HCT116 (cell line): ENCODE results near the gene KLHL33. TPM values are rescaled to one million over a fixed set of nuclear protein-coding genes. Genes with fewer than 3 reads are reported as not detected.

ENCODE experiments used
- ATAC-seq: fragments of 200-7000 bp; cut with Tn5 transposase; 2 replicates; pipeline ENCODE4 v1.9.1; 2020; ENCODE audit warnings: mild to moderate bottlenecking, moderate library complexity
- BruUV-seq: library from RNA; stranded (reverse); fragments of 400-500 nt; replicated peaks from 2 replicates; lab custom pipeline; 2021; lab: Mats Ljungman, UMichigan
- CTCF ChIA-PET: fragments of 300-600 bp; sonication (Branson Sonifier 250); formaldehyde crosslinking; loops from one replicate; lab custom pipeline; 2021; ENCODE audit warnings: antibody characterized with exemption; lab: Charles Lee
- POLR2A ChIA-PET: fragments of 300-600, 350-600 bp; sonication (Branson Sonifier 250); formaldehyde crosslinking; loops from one replicate; lab custom pipeline; 2021; ENCODE audit warnings: antibody characterized with exemption; lab: Charles Lee
- RAD21 ChIA-PET, 2 experiments: fragments of 300-600 bp; sonication (Branson Sonifier 250); formaldehyde crosslinking; loops; one replicate each; lab custom pipeline; 2023; ENCODE audit warnings: low total read pairs in 2 of 2; ENCODE audit not compliant: uncharacterized antibody in 2 of 2, unreplicated experiment in 2 of 2, low non-redundant PET in 1 of 2; lab: Charles Lee
- DNase-seq: peaks from one replicate; pipeline ENCODE4 v3.0.0-alpha.2; 2010; ENCODE audit warnings: low read depth, low spot score
- H2AFZ ChIP-seq: fragments of 200-600 bp; shearing (Covaris generic), sonication (generic); 2 replicates; pipeline ENCODE4 v1.6.1; 2017; ENCODE audit warnings: low read depth, mixed run types, mixed read lengths, antibody characterized with exemption, low read length; ENCODE audit not compliant: poor library complexity, severe bottlenecking
- H3K27ac ChIP-seq: 2 replicates; pipeline ENCODE4 v1.5.1; 2012; ENCODE audit warnings: low read depth, low read length
- H3K27me3 ChIP-seq: fragments of 200-600 bp; sonication (generic); 2 replicates; pipeline ENCODE4 v1.6.1; 2016; ENCODE audit warnings: mixed run types, low read length, mixed read lengths; ENCODE audit not compliant: insufficient read depth
- H3K36me3 ChIP-seq, 2 experiments: fragments of 200-500 bp in 1 of 2; fragments of 200-600 bp in 1 of 2; sonication (Bioruptor generic) in 1 of 2; sonication (generic) in 1 of 2; 2 replicates each; pipeline versions ENCODE4 v1.5.1 to v1.6.1; 2014 to 2016; ENCODE audit warnings: low read length in 2 of 2, inconsistent platforms in 1 of 2, mixed read lengths in 1 of 2, mixed run types in 1 of 2; ENCODE audit not compliant: insufficient read depth in 2 of 2, control insufficient read depth in 1 of 2
- H3K4me1 ChIP-seq, 2 experiments: fragments of 200-600 bp in 1 of 2; sonication (generic) in 1 of 2; 2 replicates each; pipeline versions ENCODE4 v1.5.1 to v1.6.1; 2012 to 2017; ENCODE audit warnings: low read length in 2 of 2, inconsistent platforms in 1 of 2, mild to moderate bottlenecking in 1 of 2, mixed read lengths in 1 of 2, mixed run types in 1 of 2, moderate library complexity in 1 of 2; ENCODE audit not compliant: insufficient read depth in 2 of 2, control insufficient read depth in 1 of 2
- H3K4me2 ChIP-seq: fragments of 200-600 bp; sonication (generic); 2 replicates; pipeline ENCODE4 v1.6.1; 2017; ENCODE audit warnings: mixed run types, low read length, mixed read lengths
- H3K4me3 ChIP-seq, 2 experiments: fragments of 200-600 bp in 1 of 2; sonication (generic) in 1 of 2; replicated peaks in 1 of 2; 2 replicates each; pipeline ENCODE4 v1.5.1; 2011 to 2016; ENCODE audit warnings: low read length in 2 of 2, control low read depth in 1 of 2, low read depth in 1 of 2, mild to moderate bottlenecking in 1 of 2, mixed read lengths in 1 of 2, mixed run types in 1 of 2
- H3K79me2 ChIP-seq: fragments of 200-600 bp; sonication (generic); 2 replicates; pipeline ENCODE4 v1.6.1; 2017; ENCODE audit warnings: mild to moderate bottlenecking, mixed run types, low read length, moderate library complexity, mixed read lengths; ENCODE audit not compliant: insufficient read depth
- H3K9ac ChIP-seq: fragments of 200-600 bp; sonication (generic); 2 replicates; pipeline ENCODE4 v1.6.1; 2016; ENCODE audit warnings: low read length, mixed read lengths
- H3K9me2 ChIP-seq: fragments of 200-600 bp; sonication (generic), shearing (Covaris generic); 2 replicates; pipeline ENCODE4 v1.6.1; 2017; ENCODE audit warnings: mixed run types, mild to moderate bottlenecking, moderate library complexity; ENCODE audit not compliant: insufficient read depth
- H3K9me3 ChIP-seq, 2 experiments: fragments of 200-500 bp in 1 of 2; fragments of 200-600 bp in 1 of 2; sonication (Bioruptor generic) in 1 of 2; sonication (generic) in 1 of 2; 2 replicates each; pipeline ENCODE4 v1.6.1; 2014 to 2017; ENCODE audit warnings: low read length in 2 of 2, mixed read lengths in 2 of 2, inconsistent platforms in 1 of 2, low read depth in 1 of 2, mild to moderate bottlenecking in 1 of 2, mixed run types in 1 of 2, moderate library complexity in 1 of 2; ENCODE audit not compliant: control insufficient read depth in 1 of 2, insufficient read depth in 1 of 2
- H4K20me1 ChIP-seq: fragments of 200-600 bp; sonication (generic), shearing (Covaris generic); 2 replicates; pipeline ENCODE4 v1.6.1; 2017; ENCODE audit warnings: mixed run types, mild to moderate bottlenecking, moderate library complexity; ENCODE audit not compliant: insufficient read depth
- REST ChIP-seq: IDR thresholded peaks from 2 replicates; pipeline ENCODE4 v1.6.1; 2012; ENCODE audit warnings: low read depth
- YY1 ChIP-seq: IDR thresholded peaks from 2 replicates; pipeline ENCODE4 v1.6.1; 2011; ENCODE audit warnings: low read length, low read depth, moderate library complexity, mild to moderate bottlenecking; ENCODE audit not compliant: insufficient replicate concordance; ENCODE audit errors: extremely low read depth
- ZFX ChIP-seq: fragments of 450-650 bp; IDR thresholded peaks from 2 replicates; pipeline ENCODE4 v1.6.1; 2017
- ZNF274 ChIP-seq: fragments of 200-500 bp; sonication (Bioruptor generic); IDR thresholded peaks from 2 replicates; pipeline ENCODE4 v1.6.1; 2014; ENCODE audit warnings: mild to moderate bottlenecking, low read depth, low read length, inconsistent platforms
- intact Hi-C: fragments of 100-400 bp; cut with micrococcal nuclease; formaldehyde crosslinking; loops from 2 replicates; pipeline ENCODE4 v1.10.0; 2022
- total RNA-seq: library from RNA; stranded (reverse); gene quantifications from one replicate; pipeline ENCODE4 v1.2.1, GENCODE V29; 2021; ENCODE audit not compliant: unreplicated experiment

KLHL33 gene
- total RNA-seq, 1 experiment from 2014 or later, result 0.05 TPM

GRCh38 chr14:20458031-20458789, 22.2 kb upstream of the KLHL33 start:
- ATAC-seq, result no peak
- intact Hi-C loops, result no loop called here
- Histone ChIP-seq H3K27me3 (no peaks in the 10 kb centered on the region), H3K9me3 (no peaks in the 10 kb centered on the region), H3K9me2 (no peaks in the 10 kb centered on the region), H3K9ac (no peak overlapping the region), H3K27ac (no peak overlapping the region), H3K4me1 (peaks cover 28 to 36% of the 10 kb centered on the region in 2 experiments), H3K4me2 (no peak overlapping the region), H2AFZ (no peak overlapping the region), H3K36me3 (peaks cover 25 to 36% of the 10 kb centered on the region in 2 experiments), H4K20me1 (no peaks in the 10 kb centered on the region), H3K79me2 (peaks cover 62% of the 10 kb centered on the region), H3K4me3 (no peak overlapping the region)
- ChIA-PET RAD21 (interaction anchor here in 1 of 2 experiments (0.6 kb wide), 1 partner anchor 115 kb away, joined by 3 read pairs; no protein-coding TSS in a partner anchor), CTCF (no interaction called here), POLR2A (no interaction called here)
- DNase-seq, result no peak
- TF ChIP-seq REST, result no peak
- TF ChIP-seq ZNF274, result no peak
- no peak for TF ChIP-seq YY1
- no peak for TF ChIP-seq ZFX
- no TSS peak for BruUV-seq
